GM19240 (cell line): Measurements from ENCODE around the gene AVEN.
A peak's percentile ranks its signal among the peaks of the same experiment; 100 is the strongest.
"Not testable (repeated sequence)": the region's sequence is repeated elsewhere in the genome, so short reads cannot be mapped to it uniquely, and the experiment has no call there.

Experiments
- DNase-seq: peaks from one replicate; pipeline ENCODE4 v3.0.0; 2011; ENCODE audit warnings: low spot score; ENCODE audit not compliant: insufficient read length

Gene AVEN, protein sequence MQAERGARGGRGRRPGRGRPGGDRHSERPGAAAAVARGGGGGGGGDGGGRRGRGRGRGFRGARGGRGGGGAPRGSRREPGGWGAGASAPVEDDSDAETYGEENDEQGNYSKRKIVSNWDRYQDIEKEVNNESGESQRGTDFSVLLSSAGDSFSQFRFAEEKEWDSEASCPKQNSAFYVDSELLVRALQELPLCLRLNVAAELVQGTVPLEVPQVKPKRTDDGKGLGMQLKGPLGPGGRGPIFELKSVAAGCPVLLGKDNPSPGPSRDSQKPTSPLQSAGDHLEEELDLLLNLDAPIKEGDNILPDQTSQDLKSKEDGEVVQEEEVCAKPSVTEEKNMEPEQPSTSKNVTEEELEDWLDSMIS

DNA sequence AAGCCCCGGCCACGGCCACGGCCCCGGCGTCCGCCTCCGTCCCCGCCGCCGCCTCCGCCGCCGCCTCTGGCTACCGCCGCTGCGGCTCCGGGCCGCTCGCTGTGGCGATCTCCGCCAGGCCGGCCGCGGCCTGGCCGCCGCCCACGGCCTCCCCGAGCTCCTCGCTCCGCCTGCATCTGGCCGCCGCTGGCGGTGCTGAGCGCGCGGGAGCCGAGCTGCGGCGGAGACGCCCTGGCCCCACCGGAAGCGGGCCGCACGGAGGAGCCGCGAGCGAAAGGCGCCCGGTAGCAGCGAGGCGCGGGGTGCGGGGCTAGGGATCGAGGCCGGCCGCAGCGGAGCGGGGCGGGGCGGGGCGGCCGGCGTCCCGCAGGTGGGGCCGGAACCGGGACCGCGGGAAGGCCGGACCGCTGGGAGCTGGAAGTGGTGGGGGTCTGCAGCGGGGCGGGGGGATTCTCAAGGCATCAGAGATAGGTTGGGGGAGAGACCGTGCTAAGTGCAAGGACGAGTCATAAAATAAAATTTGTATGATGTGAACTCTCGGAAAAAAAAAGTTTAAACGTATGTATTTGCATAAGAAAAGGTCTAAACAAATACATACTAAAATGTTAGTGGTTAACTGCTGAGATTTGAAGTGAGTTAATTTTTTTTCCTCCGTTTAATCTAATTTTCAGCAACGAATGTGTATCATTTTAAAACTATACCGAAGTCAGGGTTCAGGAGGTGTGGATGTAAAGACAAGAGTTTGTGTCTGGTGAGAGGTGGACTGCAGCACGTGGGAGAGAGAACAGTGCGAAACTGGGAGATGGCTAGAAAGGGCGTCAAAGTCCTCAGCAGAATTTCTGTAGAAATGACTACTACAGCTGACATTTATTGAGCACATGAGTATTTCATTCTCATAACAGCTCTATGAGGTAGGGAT is at the start of gene AVEN:
Gene AVEN, minus strand, starts transcription at position 334 of the 919 bp plus-strand sequence. Its CDS starts 158 bp downstream, at position 176.
- peak; percentile 29 for DNase-seq

DNA sequence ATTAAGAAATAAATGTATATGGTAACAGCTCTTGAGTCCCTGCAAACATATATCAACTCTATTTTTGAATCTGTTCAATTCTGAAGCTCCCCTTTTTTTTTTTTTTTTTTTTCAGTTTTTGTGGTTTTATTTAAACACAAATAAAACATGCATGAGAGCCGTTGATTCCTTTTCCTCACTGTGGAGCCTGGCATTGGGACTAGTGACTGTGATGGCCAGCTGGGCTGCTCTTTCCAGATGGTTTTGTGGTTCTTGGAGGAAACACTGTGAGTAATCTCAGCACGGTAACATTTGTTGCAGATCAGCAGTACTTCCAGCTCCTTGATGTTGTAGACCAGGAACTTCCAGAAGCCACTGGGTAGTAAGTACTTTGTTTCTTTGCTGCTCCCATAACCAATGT is 46.7 kb upstream of the AVEN start:
- DNase-seq: no peak

DNA sequence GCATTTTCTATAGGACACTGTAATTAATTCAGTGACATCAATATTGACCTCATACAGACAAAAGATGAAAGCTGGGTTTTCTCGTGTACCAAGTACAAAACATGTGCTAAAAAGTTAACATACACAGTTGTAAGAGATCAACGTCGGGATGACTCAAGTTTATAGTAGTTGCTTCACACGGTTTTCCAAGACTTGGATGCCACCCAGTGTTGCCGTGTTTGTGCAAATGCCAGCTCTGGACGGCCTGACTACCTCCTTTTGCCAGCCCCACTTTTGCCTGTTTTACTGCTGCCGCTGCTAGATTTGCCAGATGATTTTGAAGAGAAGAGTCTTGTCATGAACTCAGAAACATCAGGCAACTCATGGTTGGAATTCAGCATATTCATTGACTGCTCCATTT is 45.1 kb upstream of the AVEN start:
- DNase-seq: no peak

DNA sequence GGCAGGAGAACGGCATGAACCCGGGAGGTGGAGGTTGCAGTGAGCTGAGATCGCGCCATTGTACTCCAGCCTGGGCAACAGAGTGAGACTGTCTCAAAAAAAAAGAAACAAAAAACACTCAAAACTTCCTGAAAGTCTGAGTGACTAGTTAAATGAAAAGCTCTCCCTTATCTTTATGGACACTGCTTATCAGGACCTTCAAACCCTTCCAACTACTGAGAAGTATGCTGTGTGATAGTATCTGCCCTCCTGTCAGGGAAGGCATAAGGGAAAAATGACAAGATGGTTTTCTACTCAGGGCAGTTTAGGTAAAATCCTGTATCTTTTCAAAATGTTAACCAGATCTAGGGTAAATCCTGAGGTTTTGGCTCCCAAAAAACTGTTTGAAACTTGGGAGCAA is 40.9 kb upstream of the AVEN start:
- DNase-seq: no peak

DNA sequence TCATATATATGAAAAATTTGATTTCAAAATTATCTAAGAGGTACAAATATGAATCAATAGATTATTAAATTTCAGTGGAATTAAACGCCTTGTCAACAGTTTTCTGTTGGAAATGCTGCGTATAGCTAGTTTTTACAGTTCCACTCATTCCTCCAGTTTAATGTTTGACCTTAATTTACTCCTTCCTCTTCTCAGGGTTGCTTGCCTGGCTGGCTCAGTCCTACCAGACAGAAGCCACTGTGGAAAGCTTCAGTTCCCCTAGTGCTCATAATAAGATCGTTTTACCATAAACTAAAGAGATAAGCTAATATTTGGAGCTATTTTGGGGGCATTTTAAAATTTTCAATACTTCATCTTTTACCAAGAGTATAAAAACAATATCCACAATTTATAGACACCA is 39.9 kb upstream of the AVEN start:
- DNase-seq: no peak

DNA sequence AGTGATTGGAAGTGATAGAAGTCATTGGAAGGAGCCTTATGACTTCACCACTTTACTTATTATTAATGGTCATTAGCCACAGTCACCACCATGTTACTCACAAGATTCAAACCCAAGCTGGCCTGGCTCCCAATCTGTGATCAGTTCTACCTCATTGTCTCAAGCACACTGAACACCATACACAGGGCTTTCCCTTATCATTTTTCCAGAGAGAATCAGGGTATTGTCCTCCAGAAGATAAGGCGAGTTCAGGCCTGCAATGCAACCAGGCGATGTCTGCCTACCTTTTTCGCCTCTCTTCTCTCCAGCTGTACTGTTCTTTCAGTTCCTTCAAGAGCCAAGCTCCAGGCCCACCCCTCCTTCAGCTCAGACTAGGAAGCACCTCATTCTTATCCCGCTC is 37.8 kb upstream of the AVEN start:
- DNase-seq: no peak

DNA sequence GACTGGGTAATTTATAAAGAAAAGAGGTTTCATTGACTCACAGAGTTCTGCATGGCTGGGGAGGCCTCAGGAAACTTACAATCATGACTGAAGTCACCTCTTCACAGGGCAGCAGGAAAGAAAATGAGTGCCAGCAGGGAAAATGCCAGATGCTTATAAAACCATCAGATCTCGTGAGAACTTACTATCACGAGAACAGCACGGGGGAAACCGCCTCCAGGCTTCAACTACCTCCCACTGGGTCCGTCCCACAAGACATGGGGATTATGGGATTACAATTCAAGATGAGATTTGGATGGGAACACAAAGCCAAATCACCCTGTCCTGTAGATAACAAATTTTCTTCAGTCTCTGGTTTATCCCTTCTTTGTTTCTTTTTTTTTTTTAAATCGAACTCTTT is 31.0 kb upstream of the AVEN start:
- DNase-seq: no peak

DNA sequence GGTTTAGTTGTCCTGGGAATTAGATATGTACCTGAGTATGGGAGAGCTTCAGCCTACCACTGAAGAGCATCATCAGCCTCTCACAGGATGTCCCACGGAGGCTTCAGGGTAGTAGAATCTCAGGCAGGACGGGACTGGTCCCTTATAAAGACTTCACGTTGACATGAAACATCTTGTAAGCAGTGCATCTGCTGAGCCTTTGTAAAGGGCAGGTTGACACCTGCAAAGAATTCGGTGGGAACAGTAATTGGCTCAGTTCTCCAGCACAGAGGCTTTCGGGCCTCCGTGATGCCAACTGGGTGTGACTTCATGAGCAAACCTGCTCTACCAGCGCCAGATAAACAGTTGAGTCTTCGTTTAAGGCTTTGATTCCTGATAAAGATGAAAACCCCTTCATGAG is 26.9 kb upstream of the AVEN start:
- DNase-seq: no peak

DNA sequence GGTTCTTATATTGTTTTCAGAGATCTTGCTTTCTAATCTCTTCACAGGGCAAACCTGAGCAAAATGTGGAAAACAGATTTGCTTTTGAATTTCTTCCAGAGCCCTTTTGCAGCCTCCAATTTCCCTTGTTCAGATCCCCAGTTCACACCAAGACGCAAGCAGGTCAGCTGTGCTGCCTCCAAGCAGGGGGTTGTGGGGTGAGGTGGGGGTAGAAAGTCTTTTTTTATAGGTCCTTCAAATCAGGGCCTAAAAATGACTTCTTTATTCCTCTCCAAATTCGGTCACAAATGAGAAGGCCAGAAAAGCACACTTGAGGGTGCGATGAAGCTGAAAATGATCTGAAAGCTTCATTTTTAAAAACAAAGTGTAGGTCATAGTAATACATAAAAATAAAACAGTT is 26.3 kb upstream of the AVEN start:
- DNase-seq: no peak

DNA sequence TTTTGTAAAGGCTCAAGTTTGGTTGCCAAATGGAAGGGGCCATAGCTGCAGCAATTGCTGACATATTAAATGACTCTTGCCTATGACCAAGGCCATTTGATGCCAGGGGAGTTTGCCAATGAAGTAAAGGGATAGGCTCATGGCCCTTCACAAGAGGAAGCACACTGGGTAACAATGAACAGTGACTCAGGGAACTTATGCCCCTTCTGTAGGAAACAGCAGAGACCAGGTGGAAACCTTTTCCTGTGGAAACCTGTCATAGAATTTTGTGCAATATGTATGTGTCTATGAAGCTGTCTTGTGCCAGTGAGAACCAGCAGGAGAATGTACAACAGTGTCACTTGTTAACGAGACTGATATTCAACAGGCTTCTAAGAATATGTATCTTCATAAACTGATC is 25.4 kb upstream of the AVEN start:
- DNase-seq: no peak

DNA sequence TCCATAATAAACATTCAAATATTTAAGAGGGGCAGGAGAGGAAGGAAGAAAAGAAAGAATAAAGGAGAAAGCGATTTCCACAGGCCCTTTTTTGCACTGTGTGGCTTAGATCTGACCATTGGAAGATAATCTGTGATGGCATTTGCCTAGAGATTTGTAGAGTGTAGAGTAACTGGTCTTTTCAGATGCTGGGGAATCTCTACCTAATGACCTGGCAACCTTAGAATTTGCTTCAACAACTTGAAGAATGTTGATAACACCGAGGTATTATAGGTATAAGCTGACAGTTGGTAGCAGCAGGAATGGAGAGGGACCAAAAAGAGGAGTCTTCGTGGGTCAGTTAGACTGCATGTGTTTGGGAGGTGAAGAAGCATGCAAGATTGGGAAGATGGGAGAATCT is 20.9 kb upstream of the AVEN start:
- DNase-seq: no peak

DNA sequence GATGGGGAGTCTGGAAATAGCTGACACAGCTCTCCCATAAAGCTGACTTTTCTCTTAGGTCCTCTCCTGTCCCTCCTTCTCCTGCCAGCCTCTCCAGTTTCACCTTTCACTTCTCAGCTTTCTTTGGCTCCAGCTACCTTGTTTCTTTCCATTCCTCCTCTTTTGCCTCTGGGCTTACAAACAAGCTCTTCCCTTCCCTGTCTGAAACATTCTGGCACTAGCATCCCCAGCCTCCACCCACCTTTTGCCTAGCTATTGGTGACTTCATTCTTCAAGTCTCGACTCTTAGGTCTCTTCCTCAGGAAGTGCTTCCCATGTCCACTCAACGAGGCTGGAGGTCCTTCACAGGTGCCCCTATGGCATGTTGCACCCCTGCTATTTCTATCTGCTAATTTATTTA is 20.5 kb upstream of the AVEN start:
- no peak for DNase-seq

DNA sequence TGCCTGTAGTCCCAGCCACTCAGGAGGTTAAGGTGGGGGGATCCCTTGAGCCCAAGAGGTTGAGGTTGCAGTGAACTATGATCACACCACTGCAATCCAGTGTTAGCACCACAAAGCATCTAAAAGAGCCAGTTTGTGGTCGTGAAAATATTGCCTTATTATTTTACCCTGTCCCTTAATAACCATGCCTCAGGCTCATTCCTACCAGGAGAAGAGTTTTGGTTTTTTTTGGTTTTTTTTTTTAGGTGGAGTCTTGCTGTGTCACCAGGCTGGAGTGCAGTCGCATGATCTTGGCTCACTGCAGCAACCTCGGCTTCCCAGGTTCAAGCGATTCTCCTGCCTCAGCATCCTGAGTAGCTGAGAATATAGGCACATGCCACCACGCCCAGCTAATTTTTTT is 17.9 kb upstream of the AVEN start:
- DNase-seq: no peak

DNA sequence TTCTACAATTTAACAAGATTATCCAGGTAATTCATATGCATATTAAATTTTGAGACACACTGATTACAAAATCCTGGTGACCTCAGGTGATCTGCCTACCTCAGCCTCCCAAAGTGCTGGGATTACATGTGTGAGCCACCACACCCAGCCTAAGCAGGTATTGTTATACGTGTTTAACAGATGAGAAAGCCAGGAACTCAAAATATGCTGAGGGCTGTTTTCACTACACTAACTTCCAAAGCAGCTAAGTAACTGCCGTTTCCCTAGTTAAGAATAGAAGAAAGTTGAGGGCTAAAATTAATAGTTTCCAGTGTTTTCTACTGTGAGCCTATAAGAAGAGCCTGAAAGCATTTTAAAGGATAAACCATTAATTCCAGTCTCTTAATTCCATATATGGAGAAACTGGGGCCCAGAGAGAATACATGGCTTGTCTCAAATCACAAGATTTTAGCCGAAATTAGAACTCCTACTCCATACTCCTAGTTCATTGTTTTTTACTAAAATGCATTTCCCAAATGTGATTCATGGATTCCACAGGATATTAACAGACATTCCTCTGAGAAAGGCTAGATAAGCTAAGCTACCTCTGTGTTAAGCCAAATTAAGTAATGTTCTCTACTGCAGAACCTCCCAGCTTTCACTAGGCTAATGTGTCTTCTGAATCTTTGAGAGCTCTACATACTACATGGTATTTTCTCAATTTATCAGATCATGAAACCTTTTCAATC is 17.0 kb upstream of the AVEN start:
- no peak for DNase-seq

DNA sequence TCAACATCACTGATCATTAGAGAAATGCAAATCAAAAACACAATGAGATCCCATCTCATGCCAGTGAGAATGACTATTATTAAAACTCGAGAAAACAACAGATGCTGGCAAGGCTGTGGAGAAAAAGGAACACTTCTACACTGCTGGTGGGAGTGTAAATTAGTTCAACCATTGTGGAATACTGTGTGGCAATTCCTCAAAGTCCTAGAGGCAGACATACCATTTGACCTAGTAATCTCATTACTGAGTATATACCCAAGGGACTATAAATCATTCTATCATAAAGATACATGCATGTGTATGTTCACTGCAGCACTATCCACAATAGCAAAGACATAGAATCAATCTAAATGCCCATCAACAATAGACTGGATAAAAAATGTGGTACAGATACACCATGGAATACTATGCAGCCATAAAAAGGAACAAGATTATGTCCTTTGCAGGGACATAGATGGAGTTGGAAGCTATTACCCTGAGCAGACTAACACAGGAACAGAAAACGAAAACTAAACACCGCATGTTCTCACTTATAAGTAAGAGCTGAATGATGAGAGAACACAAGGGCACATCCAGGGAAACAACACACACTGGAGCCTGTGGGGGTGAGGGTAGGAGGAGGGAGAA is 15.2 kb upstream of the AVEN start:
- DNase-seq: no peak

DNA sequence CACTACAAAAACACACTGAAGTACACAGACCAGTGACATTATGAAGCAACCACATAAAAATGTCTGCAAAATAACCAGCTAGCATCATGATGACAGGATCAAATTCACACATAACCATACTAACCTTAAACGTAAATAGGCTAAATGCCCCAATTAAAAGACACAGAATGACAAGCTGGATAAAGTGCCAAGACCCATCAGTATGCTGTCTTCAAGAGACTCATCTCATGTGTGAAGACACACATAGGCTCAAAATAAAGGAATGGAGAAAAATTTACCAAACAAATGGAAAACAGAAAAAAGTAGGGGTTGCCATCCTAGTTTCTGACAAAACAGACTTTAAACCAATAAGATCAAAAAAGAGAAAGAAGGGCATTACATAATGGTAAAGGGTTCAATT is 11.4 kb upstream of the AVEN start:
- DNase-seq: not testable (repeated sequence)

DNA sequence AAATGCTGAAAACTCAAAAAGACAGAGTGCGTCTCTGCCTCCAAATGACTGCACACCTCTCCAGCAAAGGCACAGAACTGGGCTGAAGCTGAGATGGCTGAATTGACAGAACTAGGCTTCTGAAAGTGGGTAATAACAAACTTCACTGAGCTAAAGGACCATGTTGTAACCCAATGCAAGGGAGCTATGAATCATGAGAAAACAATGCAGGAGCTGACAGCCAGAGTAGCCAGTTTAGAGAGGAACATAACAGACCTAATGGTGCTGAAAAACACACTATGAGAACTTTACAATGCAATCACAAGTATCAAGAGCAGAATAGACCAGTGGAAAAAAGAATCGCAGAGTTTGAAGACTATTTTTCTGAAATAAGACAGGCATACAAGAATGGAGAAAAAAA is 10.1 kb upstream of the AVEN start:
- no peak for DNase-seq

DNA sequence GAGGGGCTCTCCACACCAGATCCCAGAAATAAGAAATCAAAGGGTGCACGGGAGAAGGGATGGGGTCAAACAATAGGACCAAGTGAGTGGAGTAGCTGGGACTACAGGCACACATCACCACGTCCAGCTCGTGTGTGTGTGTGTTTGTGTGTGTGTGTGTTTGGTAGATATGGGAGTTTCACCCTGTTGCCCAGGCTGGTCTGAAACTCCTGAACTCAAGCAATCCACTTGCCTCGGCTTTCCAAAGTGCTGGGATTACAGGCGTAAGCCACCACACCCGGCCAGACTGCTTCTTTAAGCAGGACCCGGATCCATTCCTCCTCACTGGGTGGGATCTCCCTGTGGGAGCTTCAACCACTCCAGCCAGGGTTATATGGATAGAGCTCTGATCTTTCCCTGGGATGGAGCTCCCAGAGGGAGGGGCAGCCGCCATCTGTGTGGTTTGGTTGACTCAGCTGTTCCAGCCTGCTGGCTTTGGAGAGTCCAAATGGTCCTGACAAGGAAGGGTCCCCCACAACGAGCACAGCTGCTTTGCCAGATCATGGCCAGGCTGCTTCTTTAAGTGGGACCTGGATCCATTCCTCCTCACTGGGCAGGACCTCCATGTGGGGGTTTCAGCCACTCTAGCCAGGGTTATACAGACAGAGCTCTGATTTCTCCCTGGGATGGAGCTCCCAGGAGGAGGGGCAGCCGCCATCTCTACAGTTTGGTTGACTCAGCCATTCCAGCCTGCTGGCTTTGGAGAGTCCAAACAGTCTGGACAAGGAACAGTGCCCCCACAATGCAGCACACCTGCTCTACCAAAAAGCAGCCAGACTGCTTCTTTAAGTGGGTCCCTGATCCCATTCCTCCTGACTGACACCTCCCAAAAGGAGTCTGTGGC is 9.1 kb upstream of the AVEN start:
- no peak for DNase-seq

DNA sequence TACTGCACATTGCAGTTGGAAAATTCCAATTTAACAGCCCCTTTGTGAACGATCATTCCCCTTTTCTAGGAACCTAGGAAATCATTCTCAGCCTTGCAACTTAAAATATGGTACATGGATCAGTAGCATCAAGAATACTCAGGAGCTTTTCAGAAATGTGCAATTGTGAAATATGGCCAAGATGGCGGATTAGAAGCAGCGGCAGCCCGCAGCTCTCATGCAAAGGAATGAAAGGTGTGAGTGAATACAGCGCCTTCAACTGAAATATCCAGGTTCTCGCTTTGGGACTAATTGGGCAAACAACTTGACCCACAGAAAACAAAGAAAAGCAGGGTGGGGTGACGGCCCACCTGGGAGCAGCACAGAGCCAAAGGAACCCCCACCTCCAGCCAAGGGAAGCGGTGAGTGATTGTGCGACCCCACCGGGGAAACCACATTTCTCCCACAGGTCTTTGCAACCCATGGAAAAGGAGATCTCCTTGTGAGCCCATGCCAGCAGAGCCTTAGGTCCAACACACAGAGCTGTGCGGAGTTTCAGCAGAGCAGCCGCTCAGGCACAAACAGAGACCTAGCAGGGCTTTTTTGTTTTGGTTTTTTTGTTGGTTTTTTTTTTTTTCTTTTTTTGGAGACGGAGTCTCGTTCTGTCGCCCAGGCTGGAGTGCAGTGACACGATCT is 7.6 kb upstream of the AVEN start:
- no peak for DNase-seq

DNA sequence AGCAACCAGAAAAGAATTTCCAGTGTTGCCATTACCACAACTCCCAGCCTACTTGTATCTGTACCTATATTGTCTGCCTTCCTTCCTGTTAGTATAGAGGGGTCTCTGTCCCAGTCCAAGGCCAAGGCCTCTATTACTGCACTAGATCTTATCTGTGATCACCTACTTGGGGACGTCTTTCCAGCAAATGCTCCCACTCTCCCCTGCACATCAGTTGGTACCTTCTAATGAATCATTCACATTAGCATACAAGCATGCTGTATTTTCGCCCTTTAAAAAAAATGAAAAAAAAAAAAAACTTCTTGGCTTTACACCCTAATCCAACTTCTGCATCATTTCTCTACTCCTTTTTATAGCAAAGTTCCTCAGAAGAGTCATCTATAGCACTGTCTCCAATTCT is 4.8 kb upstream of the AVEN start:
- no peak for DNase-seq
